NCI-H2029 treated with DMSO at 0.1 percent for 48 hours (cell line): ENCODE data around the gene GLCE.
"Not testable (repeated sequence)": the region's sequence is repeated elsewhere in the genome, so short reads cannot be mapped to it uniquely, and the experiment has no call there.

Experiments used
- DNase-seq: peaks from one replicate; lab custom pipeline; 2025; lab: John Stamatoyannopoulos, UW

GLCE gene

DNA sequence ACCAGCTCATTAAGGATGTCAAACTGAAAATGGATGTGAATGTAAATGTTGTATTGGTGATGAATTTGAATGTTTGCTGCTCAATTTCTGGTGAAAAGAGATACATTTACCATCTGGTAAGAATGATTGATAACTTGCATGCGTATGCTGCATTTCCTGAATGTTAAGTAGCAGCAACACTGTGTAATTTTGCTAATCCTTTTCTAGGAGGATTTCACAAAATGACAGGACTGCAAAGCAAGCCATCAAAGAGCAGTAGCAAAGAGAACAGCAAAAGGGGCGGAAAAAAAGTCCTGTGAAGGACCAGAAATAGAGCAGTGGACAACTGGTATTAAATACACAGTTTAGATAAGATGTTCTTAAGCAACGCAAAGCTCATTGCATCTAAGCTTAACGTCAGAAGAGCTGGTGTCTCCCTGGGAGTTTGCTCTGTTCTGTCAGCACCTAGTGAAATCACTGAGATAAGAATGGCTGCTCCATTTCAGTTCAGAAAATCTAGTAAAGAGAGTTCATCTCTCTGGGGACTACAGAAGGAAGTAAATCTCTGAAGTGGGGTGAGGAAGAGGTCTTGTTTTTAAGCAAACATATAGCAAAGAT is 114.7 kb downstream of the GLCE start:
- DNase-seq, result no peak

DNA sequence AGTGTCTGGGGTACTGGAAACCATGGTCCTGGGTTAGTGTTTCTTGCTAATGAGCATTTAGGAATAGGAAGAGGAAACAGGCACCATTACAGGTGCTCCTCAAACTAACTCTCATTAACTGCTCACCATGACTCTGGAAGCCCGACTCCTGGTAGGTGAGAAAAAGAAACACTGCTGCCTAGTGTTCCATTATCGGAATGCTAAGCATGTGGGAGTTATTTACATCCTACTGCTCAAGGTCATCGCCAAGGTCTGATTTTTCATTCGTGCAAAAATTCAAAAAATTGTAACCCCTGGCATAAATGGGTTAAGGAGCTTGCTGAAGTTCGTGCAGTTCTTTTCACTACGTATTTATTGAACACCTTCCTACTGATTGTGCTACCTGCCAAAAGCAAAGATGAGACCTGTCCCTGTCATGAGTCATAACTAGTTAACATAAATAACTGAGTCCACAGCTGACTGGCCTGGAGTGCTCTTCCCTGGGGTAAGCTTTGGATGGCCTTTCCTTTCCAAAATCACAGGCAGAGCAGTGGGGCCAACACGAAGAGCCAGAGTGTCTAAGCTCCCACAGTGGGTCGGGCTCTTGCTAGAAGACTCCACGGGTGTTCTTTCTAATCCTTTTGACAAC is 115.6 kb downstream of the GLCE start:
- no peak for DNase-seq

- DNase-seq, result no peak
Observed at GRCh38 chr15:69277316-69277715, 116.9 kb downstream of the GLCE start.

DNA sequence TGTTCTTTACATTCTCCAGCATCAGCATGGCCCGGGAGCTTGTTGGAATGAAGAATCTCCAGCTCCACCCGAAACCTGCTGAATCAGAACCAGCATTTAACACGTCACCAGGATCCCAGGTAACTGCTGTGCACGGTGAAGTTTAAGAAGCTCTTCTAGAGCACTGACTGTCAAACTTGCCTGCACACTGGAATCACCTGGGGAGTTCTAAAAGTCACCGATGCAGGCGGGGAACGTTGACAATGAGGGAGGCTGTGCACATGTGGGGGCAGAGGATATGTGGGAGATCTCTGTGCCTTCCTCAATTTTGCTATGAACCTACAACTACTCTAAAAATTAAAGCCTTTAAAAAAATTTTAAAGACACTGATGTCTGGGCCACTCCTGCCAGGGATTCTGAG is 119.2 kb downstream of the GLCE start:
- DNase-seq, result no peak

DNA sequence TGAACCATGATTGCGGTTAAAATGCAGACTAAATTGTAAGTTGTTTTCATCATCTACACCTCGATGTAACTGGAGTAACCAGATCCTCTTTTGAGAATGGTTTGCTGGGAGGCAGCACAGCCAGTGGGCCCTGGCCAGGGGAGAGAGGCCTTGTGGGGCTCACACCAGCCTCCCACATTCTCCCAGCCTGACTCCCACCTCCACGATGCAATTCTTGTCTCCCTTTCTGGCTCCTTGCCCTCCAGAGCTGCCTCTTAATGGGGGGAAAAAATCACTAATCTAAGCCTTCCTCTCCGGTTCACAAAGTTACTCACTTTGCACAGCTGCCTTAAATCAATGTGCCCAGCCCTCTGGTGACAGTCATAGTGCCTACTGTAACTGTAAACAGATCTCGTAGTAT is 120.3 kb downstream of the GLCE start:
- DNase-seq, result no peak

DNA sequence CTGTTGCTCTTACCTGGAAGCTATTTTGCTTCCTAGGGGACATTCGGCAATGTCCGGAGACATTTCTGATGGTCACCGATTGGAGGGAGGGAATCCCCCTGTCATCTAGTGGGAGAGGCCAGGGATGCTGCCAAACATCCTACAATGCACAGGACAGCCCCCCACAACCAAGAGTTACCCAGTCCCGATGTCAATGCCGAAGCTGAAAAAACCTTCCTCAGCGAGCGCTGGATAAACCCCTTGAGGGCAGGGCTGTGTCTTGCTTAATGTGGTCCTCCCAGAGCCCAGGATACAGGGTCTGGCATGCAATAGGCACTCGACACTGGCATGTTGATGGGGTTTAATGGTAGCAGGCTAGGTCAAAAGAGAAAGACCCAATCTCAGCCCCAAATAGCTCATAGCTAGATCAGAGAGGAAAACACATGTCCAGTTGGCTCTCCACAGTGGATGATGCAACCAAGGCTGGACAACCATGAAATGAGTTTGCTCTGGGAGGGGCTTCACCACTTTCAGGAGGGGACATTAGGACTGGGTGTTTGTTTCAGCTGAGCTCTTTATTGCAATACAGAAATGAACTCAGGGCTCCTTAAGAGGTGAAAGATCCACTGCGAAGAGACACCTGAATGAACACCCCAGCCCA is 121.8 kb downstream of the GLCE start:
- no peak for DNase-seq

- DNase-seq, result no peak
Observed at GRCh38 chr15:69285834-69286233, 125.4 kb downstream of the GLCE start.

DNA sequence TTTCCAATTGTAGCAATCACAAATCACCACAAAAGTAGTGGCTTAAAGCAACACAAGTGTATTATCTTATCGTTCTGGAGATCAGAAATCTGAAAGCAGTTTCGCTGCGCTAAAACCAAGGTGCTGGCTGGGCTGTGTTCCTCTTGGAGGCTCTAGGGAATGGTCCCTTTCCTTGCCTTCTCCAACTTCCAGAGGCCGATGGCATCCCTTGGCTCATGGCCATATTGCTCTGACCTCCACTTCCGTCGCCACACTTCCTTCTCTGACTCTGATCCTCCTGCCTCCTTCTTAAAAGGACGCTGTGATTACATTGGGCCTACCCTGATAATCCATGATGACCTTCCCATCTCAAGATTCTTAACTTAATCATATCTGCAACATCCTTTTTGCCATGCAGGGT is 127.6 kb downstream of the GLCE start:
- DNase-seq, result no peak

- no peak for DNase-seq
Observed at GRCh38 chr15:69288531-69289341, 128.3 kb downstream of the GLCE start.

DNA sequence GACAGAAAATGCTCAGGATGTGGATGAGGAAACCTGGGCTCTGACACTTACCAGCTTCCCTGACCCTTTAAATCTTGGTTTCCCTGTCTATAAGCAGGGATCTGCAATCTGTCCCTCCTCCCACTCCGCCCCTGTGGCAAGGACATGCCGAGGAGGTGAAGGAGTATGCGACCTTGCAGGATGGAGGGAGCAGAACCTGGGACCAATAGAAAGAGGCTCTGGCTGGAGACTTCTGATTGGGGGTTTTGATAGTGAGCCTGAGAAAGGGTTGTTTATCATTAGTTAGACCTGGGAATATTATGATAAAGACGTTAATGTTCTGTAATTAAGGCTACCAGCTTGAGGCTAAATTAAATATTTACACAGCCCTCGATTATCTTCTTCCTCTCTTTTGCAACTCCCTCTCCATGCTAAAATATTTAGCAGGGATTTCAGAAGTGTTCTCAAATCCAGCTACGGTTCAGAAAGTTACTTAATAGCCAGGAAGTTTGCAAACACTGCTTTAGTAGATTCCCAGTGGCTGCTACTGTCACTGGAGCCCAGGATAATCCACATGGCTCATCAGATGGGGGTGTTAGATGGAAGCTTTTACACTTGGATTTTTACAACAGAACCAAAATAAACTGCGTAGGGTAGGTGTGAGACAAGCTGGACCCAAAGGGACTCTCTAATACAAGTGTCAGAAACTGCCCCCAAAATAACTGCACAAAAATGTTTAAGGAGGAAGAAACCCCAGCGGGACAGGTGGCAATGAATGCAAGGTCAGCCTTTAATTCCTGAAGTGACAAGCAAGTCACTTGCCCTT is 129.1 kb downstream of the GLCE start:
- DNase-seq, result no peak

GRCh38 chr15:69290346-69291164 is 130.1 kb downstream of the GLCE start:
- DNase-seq, result no peak

DNA sequence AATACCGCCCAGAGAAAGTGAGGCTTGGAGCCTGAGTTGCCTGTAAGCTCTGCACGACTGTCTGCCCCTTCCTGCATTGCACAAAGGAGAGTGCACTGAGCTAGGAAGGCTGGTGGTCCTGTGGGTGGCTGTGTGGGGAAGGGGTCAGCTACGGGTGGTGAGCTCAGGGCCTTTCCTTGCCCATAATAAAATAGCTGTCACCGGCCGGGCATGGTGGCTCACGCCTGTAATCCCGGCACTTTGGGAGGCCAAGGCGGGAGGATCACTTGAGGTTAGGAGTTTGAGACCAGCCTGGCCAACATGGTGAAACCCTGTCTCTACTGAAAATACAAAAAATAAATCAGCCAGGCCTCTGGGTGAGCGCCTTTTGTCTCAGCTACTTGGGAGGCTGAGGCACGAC is 131.2 kb downstream of the GLCE start:
- not testable (repeated sequence) for DNase-seq

DNA sequence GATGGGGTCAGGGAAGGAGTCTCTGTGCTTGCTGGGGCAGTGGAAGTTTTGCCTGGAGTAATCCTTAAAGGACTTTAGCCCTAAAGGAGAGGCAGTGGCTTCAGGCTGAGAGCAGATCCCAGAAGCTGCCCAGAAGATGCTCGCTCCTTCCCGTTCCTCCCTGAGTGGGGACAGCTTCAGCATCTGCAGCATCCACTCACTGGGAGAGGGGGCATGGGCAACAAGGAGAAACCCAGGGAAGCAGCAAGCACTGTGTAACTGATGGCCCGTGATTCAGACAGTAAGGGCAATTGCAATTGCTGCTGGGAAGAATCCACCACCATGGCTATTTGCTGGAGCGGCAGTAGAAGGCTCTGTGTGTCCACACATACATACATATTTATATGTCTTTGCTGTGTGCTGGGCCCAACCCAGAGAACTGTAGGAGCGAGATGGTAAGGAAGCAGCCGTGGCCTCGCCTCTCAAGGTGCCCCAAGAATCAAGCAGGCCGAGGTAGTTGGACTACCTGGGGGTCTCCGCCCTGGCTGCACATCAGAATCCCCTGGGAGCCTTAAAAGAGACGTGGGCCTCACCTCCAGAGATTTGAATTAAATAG is 132.5 kb downstream of the GLCE start:
- DNase-seq, result no peak

GRCh38 chr15:69293741-69294615 is 133.5 kb downstream of the GLCE start:
- no peak for DNase-seq

- DNase-seq, result no peak
Observed at GRCh38 chr15:69296606-69297005, 136.2 kb downstream of the GLCE start.

GRCh38 chr15:69297642-69298353 is 137.4 kb downstream of the GLCE start:
- DNase-seq, result no peak

GRCh38 chr15:69298354-69298696 is 137.9 kb downstream of the GLCE start:
- no peak for DNase-seq

DNA sequence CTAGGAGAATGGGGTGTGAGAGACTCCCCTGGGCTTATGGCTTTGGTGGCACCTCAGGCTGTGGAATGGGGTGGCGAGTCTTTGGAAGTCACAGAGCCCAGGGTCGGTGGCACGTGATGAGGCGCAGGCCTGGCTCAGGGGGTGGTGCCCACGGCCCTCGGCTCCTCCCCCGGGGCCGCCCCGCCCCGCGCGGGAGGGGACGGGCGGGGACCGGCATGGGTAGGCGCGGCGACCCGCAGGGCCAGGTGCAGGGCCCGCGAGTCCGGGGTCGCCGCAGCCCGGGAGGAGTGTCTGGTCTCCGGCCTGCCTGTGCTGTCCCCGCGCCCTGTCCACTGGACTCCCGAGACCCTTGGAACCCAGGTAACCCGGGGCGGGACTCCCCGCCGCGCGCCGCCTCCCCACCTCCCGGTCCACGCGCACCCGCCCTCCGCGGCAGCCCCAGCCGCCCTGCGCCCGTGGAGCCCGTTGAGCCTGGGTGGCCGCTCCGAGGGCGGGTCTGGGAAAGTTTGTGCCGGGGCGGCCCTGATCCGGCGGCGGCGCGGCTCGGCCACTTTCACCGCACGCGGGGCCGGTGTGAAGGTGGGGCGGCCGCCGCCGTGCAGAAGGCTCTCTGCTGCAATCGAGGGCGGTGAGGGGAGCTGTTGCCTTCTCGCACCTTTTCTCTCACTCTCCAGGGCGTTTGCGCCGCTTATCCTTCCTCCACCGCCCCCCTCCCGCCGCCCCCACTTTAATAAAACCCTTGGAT is 138.4 kb downstream of the GLCE start, which contains the start of gene PAQR5:
Gene PAQR5 (plus strand): TSS at position 216 of the 745 bp plus-strand sequence. CDS start 61,169 bp downstream, outside the sequence.
- DNase-seq, result no peak
